GM12875 (cell line): ENCODE results near the gene RTN4R.

Experiments
- H3K4me3 ChIP-seq: one replicate; pipeline ENCODE4 v1.5.1; 2011; ENCODE audit warnings: low read depth, low read length, control low read depth
- CTCF ChIP-seq: IDR thresholded peaks from 2 replicates; pipeline ENCODE4 v1.5.1; 2011; ENCODE audit warnings: low read depth, mild to moderate bottlenecking, control low read depth, inconsistent platforms, low read length, moderate library complexity, borderline replicate concordance; ENCODE audit not compliant: insufficient read depth

Gene RTN4R

GRCh38 chr22:20217563-20217962 lies 50.6 kb downstream of the RTN4R start:
- H3K4me3 ChIP-seq: no peak overlapping the region
- no peak for TF ChIP-seq CTCF

GRCh38 chr22:20216863-20217499 lies 51.1 kb downstream of the RTN4R start:
- H3K4me3 ChIP-seq: no peak overlapping the region
- TF ChIP-seq CTCF: no peak

- no peak for TF ChIP-seq CTCF
- no peak overlapping the region for H3K4me3 ChIP-seq
Observed at GRCh38 chr22:20215742-20216141, 52.4 kb downstream of the RTN4R start.

GRCh38 chr22:20214853-20215252 lies 53.3 kb downstream of the RTN4R start:
- TF ChIP-seq CTCF: no peak
- H3K4me3 ChIP-seq: no peak overlapping the region

- no peak overlapping the region for H3K4me3 ChIP-seq
- TF ChIP-seq CTCF: no peak
Observed at GRCh38 chr22:20213833-20214708, 54.0 kb downstream of the RTN4R start.

GRCh38 chr22:20212754-20213699 lies 55.1 kb downstream of the RTN4R start:
- no peak for TF ChIP-seq CTCF
- H3K4me3 ChIP-seq: no peak overlapping the region
